OCI-LY3 (cell line): ENCODE data around the gene PITRM1.

ENCODE experiments used
- CTCF ChIP-seq: fragments of 200-600, 300-600 bp; sonication (generic); IDR thresholded peaks from 2 replicates; pipeline ENCODE4 v1.5.1; 2014; ENCODE audit warnings: antibody characterized with exemption, low read length, low read depth
- EZH2phosphoT487 ChIP-seq: fragments of 200-600 bp; shearing (Covaris generic); IDR thresholded peaks from 2 replicates; pipeline ENCODE4 v1.6.1; 2018; ENCODE audit warnings: antibody characterized with exemption, mixed run types, low read depth

- TF ChIP-seq CTCF (no peak), EZH2phosphoT487 (no peak)
These were observed 37.6 kb downstream of the PITRM1 start for GRCh38 chr10:3135006-3135405.
